Measurements from ENCODE around the gene ITPRIPL2.

DNA sequence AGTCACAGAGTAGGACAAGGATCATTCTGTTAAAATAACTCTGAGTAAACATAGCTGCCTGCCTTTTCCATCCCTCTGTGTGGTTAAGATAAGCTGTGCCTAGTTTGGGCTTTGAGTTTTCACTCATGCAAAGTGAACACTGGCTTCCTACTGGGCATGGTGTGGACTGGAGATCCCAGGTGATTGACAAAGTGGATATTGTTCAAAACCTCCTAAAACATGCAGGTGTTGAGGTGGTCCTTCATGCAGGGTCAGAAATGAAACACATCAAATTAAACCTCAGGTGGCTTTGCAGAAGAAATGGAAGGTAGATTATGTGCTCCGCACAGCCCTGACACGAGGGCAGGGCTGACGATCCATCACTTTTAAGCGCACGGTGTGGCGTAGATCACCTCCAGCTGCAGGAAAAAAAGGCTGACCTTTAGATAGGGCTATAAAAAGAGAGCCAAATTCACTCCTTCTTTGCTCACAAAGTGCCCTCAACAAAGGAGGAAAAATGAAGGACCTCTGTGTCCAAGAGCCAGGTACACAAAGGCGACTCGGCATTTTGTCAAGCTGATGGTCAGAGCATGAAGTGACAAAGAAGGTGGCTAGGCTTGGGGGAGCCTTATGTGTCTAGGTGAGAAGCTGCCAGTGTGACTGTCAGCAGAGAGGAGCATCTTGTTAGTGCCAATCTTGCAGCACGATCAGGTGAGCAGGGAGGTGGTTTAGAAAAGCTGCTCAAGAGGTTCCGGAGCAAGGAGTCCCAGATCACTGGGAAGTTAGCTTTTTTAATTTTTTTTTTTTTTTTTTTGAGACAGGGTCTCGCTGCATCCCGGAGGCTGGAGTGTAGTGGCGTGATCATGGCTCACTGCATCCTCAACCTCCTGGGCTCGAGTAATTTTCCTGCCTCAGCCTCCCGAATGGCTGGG, 19.9 kb upstream of the ITPRIPL2 start:
- TF ChIP-seq, protein P1, sequence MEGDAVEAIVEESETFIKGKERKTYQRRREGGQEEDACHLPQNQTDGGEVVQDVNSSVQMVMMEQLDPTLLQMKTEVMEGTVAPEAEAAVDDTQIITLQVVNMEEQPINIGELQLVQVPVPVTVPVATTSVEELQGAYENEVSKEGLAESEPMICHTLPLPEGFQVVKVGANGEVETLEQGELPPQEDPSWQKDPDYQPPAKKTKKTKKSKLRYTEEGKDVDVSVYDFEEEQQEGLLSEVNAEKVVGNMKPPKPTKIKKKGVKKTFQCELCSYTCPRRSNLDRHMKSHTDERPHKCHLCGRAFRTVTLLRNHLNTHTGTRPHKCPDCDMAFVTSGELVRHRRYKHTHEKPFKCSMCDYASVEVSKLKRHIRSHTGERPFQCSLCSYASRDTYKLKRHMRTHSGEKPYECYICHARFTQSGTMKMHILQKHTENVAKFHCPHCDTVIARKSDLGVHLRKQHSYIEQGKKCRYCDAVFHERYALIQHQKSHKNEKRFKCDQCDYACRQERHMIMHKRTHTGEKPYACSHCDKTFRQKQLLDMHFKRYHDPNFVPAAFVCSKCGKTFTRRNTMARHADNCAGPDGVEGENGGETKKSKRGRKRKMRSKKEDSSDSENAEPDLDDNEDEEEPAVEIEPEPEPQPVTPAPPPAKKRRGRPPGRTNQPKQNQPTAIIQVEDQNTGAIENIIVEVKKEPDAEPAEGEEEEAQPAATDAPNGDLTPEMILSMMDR (conservative IDR thresholded peaks at IDR 0.05): no peak
- TF ChIP-seq ZFX (IDR thresholded peaks at IDR 0.05): no peak
